Stimulated activated CD8-positive, alpha-beta memory T cell treated with anti-CD3 and anti-CD28 coated beads, Interleukin-12 subunit alpha, Interleukin-12 subunit beta, amount 100 ng/mL, for 1 hour (primary cell): ENCODE results near the gene ELOVL3.
"Not testable (repeated sequence)": the region's sequence is repeated elsewhere in the genome, so short reads cannot be mapped to it uniquely, and the experiment has no call there.

Source experiments
- DNase-seq: peaks from one replicate; pipeline ENCODE4 v3.0.0-alpha.2; 2020; ENCODE audit warnings: low read depth

Gene ELOVL3

GRCh38 chr10:102225646-102226541 lies at the start of gene ELOVL3:
ELOVL3 (plus strand) TSS chr10:102226299; CDS start chr10:102226549, 250 bp downstream.
- peak; percentile 70 for DNase-seq

- no peak for DNase-seq
These were observed 41.5 kb upstream of the ELOVL3 start for GRCh38 chr10:102184606-102185005.

GRCh38 chr10:102185272-102185671 lies 40.8 kb upstream of the ELOVL3 start:
- no peak for DNase-seq

GRCh38 chr10:102185811-102186527 lies 40.1 kb upstream of the ELOVL3 start:
- DNase-seq = no peak

GRCh38 chr10:102188298-102188940 lies 37.7 kb upstream of the ELOVL3 start:
- DNase-seq = no peak

- DNase-seq = not testable (repeated sequence)
These were observed 36.9 kb upstream of the ELOVL3 start for GRCh38 chr10:102188941-102189898.

- no peak for DNase-seq
These were observed 34.1 kb upstream of the ELOVL3 start for GRCh38 chr10:102191956-102192355.

- no peak for DNase-seq
These were observed 30.7 kb upstream of the ELOVL3 start for GRCh38 chr10:102195296-102195870.

- no peak for DNase-seq
These were observed 29.2 kb upstream of the ELOVL3 start for GRCh38 chr10:102196893-102197292.

GRCh38 chr10:102198027-102198426 lies 28.1 kb upstream of the ELOVL3 start:
- DNase-seq = no peak

GRCh38 chr10:102200751-102201640 lies 25.1 kb upstream of the ELOVL3 start:
- DNase-seq = no peak

GRCh38 chr10:102202386-102202785 lies 23.7 kb upstream of the ELOVL3 start:
- no peak for DNase-seq

GRCh38 chr10:102208311-102209035 lies 17.6 kb upstream of the ELOVL3 start:
- DNase-seq = no peak

GRCh38 chr10:102211615-102212299 lies 14.3 kb upstream of the ELOVL3 start:
- no peak for DNase-seq

GRCh38 chr10:102213599-102213998 lies 12.5 kb upstream of the ELOVL3 start:
- DNase-seq = not testable (repeated sequence)

GRCh38 chr10:102219370-102219769 lies 6.7 kb upstream of the ELOVL3 start:
- no peak for DNase-seq

GRCh38 chr10:102220612-102221011 lies 5.5 kb upstream of the ELOVL3 start:
- DNase-seq = no peak

GRCh38 chr10:102222797-102223196 lies 3.3 kb upstream of the ELOVL3 start:
- no peak for DNase-seq

- no peak for DNase-seq
These were observed 407 bp downstream of the ELOVL3 start for GRCh38 chr10:102226542-102226870.
